H1 (cell line): Measurements from ENCODE around the gene HDLBP. TPM values are rescaled to one million over a fixed set of nuclear protein-coding genes. Genes with fewer than 3 reads are reported as not detected.

Experiments
- CTCF ChIA-PET: fragments of 300-600 bp; sonication (Branson Sonifier 250); formaldehyde crosslinking; loops from one replicate; lab custom pipeline; 2021; ENCODE audit not compliant: partially characterized antibody; lab: Charles Lee
- POLR2A ChIA-PET: fragments of 300-600 bp; sonication (Branson Sonifier 250); formaldehyde crosslinking; loops from one replicate; lab custom pipeline; 2021; ENCODE audit warnings: inconsistent platforms; ENCODE audit not compliant: partially characterized antibody; lab: Charles Lee
- DNase-seq, 2 experiments: peaks; one replicate each; pipeline versions ENCODE4 v3.0.0 to v3.0.0-alpha.2; 2010 to 2022; ENCODE audit warnings: low spot score in 2 of 2, low read depth in 1 of 2, mixed read lengths in 1 of 2
- FAIRE-seq: peaks from 2 replicates; lab custom pipeline; 2011; peaks lifted over from hg19 to GRCh38; lab: Jason Lieb, UNC
- H2AFZ ChIP-seq: 2 replicates; pipeline ENCODE4 v1.8.1; 2012; ENCODE audit warnings: low read length, inconsistent platforms
- H2AK5ac ChIP-seq: 2 replicates; pipeline ENCODE4 v1.6.1; 2013; ENCODE audit warnings: low read depth, low read length
- H2BK120ac ChIP-seq: replicated peaks from 2 replicates; pipeline ENCODE3; 2013; ENCODE audit warnings: low read depth, low read length, inconsistent platforms
- H2BK12ac ChIP-seq: 2 replicates; pipeline ENCODE4 v1.6.1; 2013; ENCODE audit warnings: low read depth, low read length
- H2BK15ac ChIP-seq: 2 replicates; pipeline ENCODE4 v1.6.1; 2013; ENCODE audit warnings: low read length
- H2BK20ac ChIP-seq: 2 replicates; pipeline ENCODE4 v1.6.1; 2013; ENCODE audit warnings: low read length
- H2BK5ac ChIP-seq: 2 replicates; pipeline ENCODE4 v1.6.1; 2013; ENCODE audit warnings: low read depth, low read length
- H3K14ac ChIP-seq: 2 replicates; pipeline ENCODE4 v1.6.1; 2013; ENCODE audit warnings: inconsistent platforms; ENCODE audit not compliant: insufficient read length
- H3K18ac ChIP-seq: 2 replicates; pipeline ENCODE4 v1.6.1; 2013; ENCODE audit warnings: low read length; ENCODE audit errors: extremely low read depth
- H3K23ac ChIP-seq: 2 replicates; pipeline ENCODE4 v1.6.1; 2013; ENCODE audit warnings: inconsistent platforms; ENCODE audit not compliant: insufficient read length
- H3K23me2 ChIP-seq: 2 replicates; pipeline ENCODE4 v1.6.1; 2013; ENCODE audit warnings: low read depth, low read length
- H3K27ac ChIP-seq: 2 replicates; pipeline ENCODE4 v1.6.1; 2011; ENCODE audit warnings: low read depth, low read length, inconsistent platforms
- H3K27me3 ChIP-seq, 4 experiments: replicated peaks in 1 of 4; 1 replicate in 1 of 4; 2 replicates in 3 of 4; pipeline versions ENCODE4 v1.6.1 to v1.8.1; 2011 to 2013; ENCODE audit warnings: low read length in 3 of 4, mild to moderate bottlenecking in 3 of 4, inconsistent platforms in 2 of 4, mixed read lengths in 2 of 4, moderate library complexity in 1 of 4; ENCODE audit not compliant: control insufficient read depth in 3 of 4, insufficient read depth in 3 of 4; ENCODE audit errors: extremely low read depth in 1 of 4
- H3K36me3 ChIP-seq, 4 experiments: 2 replicates each; pipeline versions ENCODE4 v1.6.1 to v1.8.1; 2011 to 2013; ENCODE audit warnings: mild to moderate bottlenecking in 4 of 4, low read length in 3 of 4, moderate library complexity in 2 of 4, control low read depth in 1 of 4, inconsistent platforms in 1 of 4; ENCODE audit not compliant: insufficient read depth in 4 of 4, control insufficient read depth in 2 of 4
- H3K4ac ChIP-seq: replicated peaks from 2 replicates; pipeline ENCODE3; 2013; ENCODE audit warnings: low read length, low read depth, mixed read lengths, inconsistent platforms; ENCODE audit not compliant: insufficient read length
- H3K4me1 ChIP-seq, 4 experiments: replicated peaks in 1 of 4; 1 replicate in 1 of 4; 2 replicates in 3 of 4; pipeline versions ENCODE4 v1.6.1 to v1.8.1; 2011 to 2013; ENCODE audit warnings: low read length in 3 of 4, inconsistent platforms in 2 of 4, mixed read lengths in 1 of 4; ENCODE audit not compliant: insufficient read depth in 4 of 4, control insufficient read depth in 3 of 4
- H3K4me2 ChIP-seq, 2 experiments: 2 replicates each; pipeline versions ENCODE4 v1.6.1 to v1.8.1; 2011 to 2013; ENCODE audit warnings: low read depth in 2 of 2, low read length in 2 of 2, control low read depth in 1 of 2, inconsistent platforms in 1 of 2, mild to moderate bottlenecking in 1 of 2; ENCODE audit not compliant: insufficient read depth in 1 of 2
- H3K4me3 ChIP-seq, 4 experiments: fragments of 200-600, 300-600 bp in 1 of 4; sonication (generic), shearing (Covaris generic), sonication (Bioruptor Twin) in 1 of 4; 2 replicates each; pipeline versions ENCODE4 v1.5.1 to v1.8.1; 2011 to 2016; ENCODE audit warnings: low read length in 4 of 4, low read depth in 3 of 4, control low read depth in 2 of 4, inconsistent platforms in 2 of 4, mild to moderate bottlenecking in 2 of 4, mixed read lengths in 1 of 4, moderate library complexity in 1 of 4; ENCODE audit not compliant: insufficient read depth in 2 of 4; ENCODE audit errors: extremely low read depth in 1 of 4
- H3K56ac ChIP-seq: replicated peaks from 2 replicates; pipeline ENCODE3; 2013; ENCODE audit warnings: low read depth, mild to moderate bottlenecking, mixed read lengths, low read length, inconsistent platforms; ENCODE audit not compliant: insufficient read length
- H3K79me1 ChIP-seq: 2 replicates; pipeline ENCODE4 v1.6.1; 2013; ENCODE audit warnings: low read depth, low read length, control low read depth
- H3K79me2 ChIP-seq, 2 experiments: 2 replicates each; pipeline versions ENCODE4 v1.6.1 to v1.8.1; 2012 to 2013; ENCODE audit warnings: low read length in 2 of 2, mild to moderate bottlenecking in 2 of 2, inconsistent platforms in 1 of 2; ENCODE audit not compliant: insufficient read depth in 2 of 2, control insufficient read depth in 1 of 2
- H3K9ac ChIP-seq, 4 experiments: replicated peaks in 1 of 4; 1 replicate in 1 of 4; 2 replicates in 3 of 4; pipeline versions ENCODE4 v1.6.1 to v1.8.1; 2011 to 2013; ENCODE audit warnings: low read depth in 3 of 4, low read length in 3 of 4, control low read depth in 2 of 4, mild to moderate bottlenecking in 2 of 4, moderate library complexity in 2 of 4, inconsistent platforms in 1 of 4; ENCODE audit errors: extremely low read depth in 1 of 4
- H3K9me3 ChIP-seq, 2 experiments: 2 replicates each; pipeline versions ENCODE4 v1.6.1 to v1.8.1; 2012 to 2013; ENCODE audit warnings: mild to moderate bottlenecking in 2 of 2, moderate library complexity in 2 of 2, control low read depth in 1 of 2, inconsistent platforms in 1 of 2, low read depth in 1 of 2, low read length in 1 of 2, mixed read lengths in 1 of 2; ENCODE audit not compliant: insufficient read depth in 2 of 2
- H4K20me1 ChIP-seq, 2 experiments: replicated peaks in 1 of 2; 2 replicates each; pipeline versions ENCODE3 to v1.8.1; 2011 to 2013; ENCODE audit warnings: inconsistent platforms in 2 of 2, low read length in 2 of 2, mild to moderate bottlenecking in 1 of 2; ENCODE audit not compliant: insufficient read depth in 2 of 2, control insufficient read depth in 1 of 2
- H4K5ac ChIP-seq: 2 replicates; pipeline ENCODE4 v1.6.1; 2013; ENCODE audit warnings: low read length, low read depth, mixed read lengths, inconsistent platforms; ENCODE audit not compliant: insufficient read length
- H4K8ac ChIP-seq: 2 replicates; pipeline ENCODE4 v1.8.0; 2013; ENCODE audit warnings: mild to moderate bottlenecking, moderate library complexity, low read length, inconsistent platforms; ENCODE audit not compliant: insufficient read depth; ENCODE audit errors: extremely low read depth
- H4K91ac ChIP-seq: replicated peaks from 2 replicates; pipeline ENCODE3; 2013; ENCODE audit warnings: low read length, mixed read lengths, inconsistent platforms; ENCODE audit not compliant: insufficient read length
- CHD2 ChIP-seq: IDR thresholded peaks from 2 replicates; pipeline ENCODE4 v1.6.1; 2012; ENCODE audit warnings: low read length, improper control_type of control experiment
- CTBP2 ChIP-seq: IDR thresholded peaks from 2 replicates; pipeline ENCODE4 v1.7.0; 2011; ENCODE audit warnings: borderline replicate concordance, mild to moderate bottlenecking, moderate library complexity, mixed read lengths, low read length; ENCODE audit not compliant: insufficient read depth, insufficient read length
- CTCF ChIP-seq, 3 experiments: IDR thresholded peaks; 1 replicate in 2 of 3; 2 replicates in 1 of 3; pipeline versions ENCODE4 v1.5.1 to v1.6.1; 2011; ENCODE audit warnings: low read length in 3 of 3, mild to moderate bottlenecking in 3 of 3, inconsistent platforms in 2 of 3, low read depth in 1 of 3, moderate library complexity in 1 of 3; ENCODE audit not compliant: insufficient read depth in 1 of 3; ENCODE audit errors: control extremely low read depth in 1 of 3
- EGR1 ChIP-seq: IDR thresholded peaks from 2 replicates; pipeline ENCODE4 v1.6.1; 2011; ENCODE audit warnings: low read depth, low read length, borderline replicate concordance
- HDAC6 ChIP-seq: IDR thresholded peaks from one replicate; pipeline ENCODE4 v1.7.1; 2012; ENCODE audit warnings: low read depth, mild to moderate bottlenecking, inconsistent platforms, low read length, moderate library complexity
- JUN ChIP-seq: IDR thresholded peaks from 2 replicates; pipeline ENCODE4 v1.6.1; 2011; ENCODE audit warnings: low read depth, mild to moderate bottlenecking, improper control_type of control experiment, low read length
- KDM1A ChIP-seq: fragments of 200-600, 300-600 bp; sonication (generic); IDR thresholded peaks from 2 replicates; pipeline ENCODE4 v1.7.1; 2016; ENCODE audit warnings: mild to moderate bottlenecking, low read length, borderline replicate concordance
- KDM4A ChIP-seq: IDR thresholded peaks from one replicate; pipeline ENCODE4 v1.7.1; 2012; ENCODE audit warnings: low read depth, mild to moderate bottlenecking, moderate library complexity, low read length, inconsistent platforms; ENCODE audit not compliant: severe bottlenecking
- KDM5A ChIP-seq: fragments of 200-600 bp; IDR thresholded peaks from 2 replicates; pipeline ENCODE4 v1.7.1; 2012; ENCODE audit warnings: mild to moderate bottlenecking, low read length, inconsistent platforms, mixed read lengths
- MAFK ChIP-seq: IDR thresholded peaks from 2 replicates; pipeline ENCODE4 v1.6.1; 2012; ENCODE audit warnings: low read depth, mild to moderate bottlenecking, improper control_type of control experiment, low read length
- SP2 ChIP-seq: IDR thresholded peaks from 2 replicates; pipeline ENCODE4 v1.6.1; 2012; ENCODE audit warnings: mild to moderate bottlenecking, low read length, inconsistent platforms
- TEAD4 ChIP-seq: IDR thresholded peaks from 2 replicates; pipeline ENCODE4 v1.6.1; 2012; ENCODE audit warnings: low read depth, low read length, inconsistent platforms, mixed read lengths
- WGBS, 2 experiments: shearing (Covaris generic) in 1 of 2; methylation state at CpG; one replicate each; pipeline versions ENCODE4 v1.1.6 to v1.1.7; 2013 to 2015; ENCODE audit warnings: low lambda C conversion rate in 2 of 2, mixed read lengths in 2 of 2, inconsistent platforms in 1 of 2, low coverage in 1 of 2, missing lambda C conversion rate in 1 of 2; ENCODE audit not compliant: insufficient replicate concordance in 2 of 2, insufficient coverage in 1 of 2, insufficient read length in 1 of 2; ENCODE audit errors: extremely low coverage in 1 of 2, missing lambda C conversion rate in 1 of 2; 5-methylcytosine and 5-hydroxymethylcytosine counted together
- polyA plus RNA-seq, 7 experiments: library from polyadenylated mRNA; depleted of rRNA in 3 of 7; stranded (reverse) in 5 of 7; unstranded in 2 of 7; fragments of >200 nt in 5 of 7; fragments of 200-250 nt in 2 of 7; gene quantifications; 1 replicate in 5 of 7; 2 replicates in 1 of 7; 4 replicates in 1 of 7; pipeline versions ENCODE4 v1.2.1 to v1.2.3, GENCODE V29; 2011 to 2013; ENCODE audit warnings: missing spikeins in 2 of 7, mixed read lengths in 2 of 7
- total RNA-seq: library from RNA; stranded (reverse); fragmentation: NEBNext Ultra II Directional; extraction: Animal tissue kit (Norgen Biotek cat#: 25700); gene quantifications from 2 replicates; pipeline ENCODE4 v1.2.1, GENCODE V29; 2021

Gene HDLBP
- total and polyA plus RNA-seq, 2 of the 8 experiments (the other 6 are each of a cell fraction or from before 2014, with no cell fraction given): 185 to 360 TPM

- Histone ChIP-seq H3K27me3 (no peaks in the 10 kb centered on the region), H3K4me1 (no peaks in the 10 kb centered on the region), H3K27ac (no peak overlapping the region), H3K79me1 (peaks cover 3% of the 10 kb centered on the region; the same call in 1 of the 2 replicates), H3K18ac (no peak overlapping the region), H3K9ac (no peak overlapping the region), H4K5ac (no peak overlapping the region), H3K4me3 (no peak overlapping the region), H3K23ac (no peak overlapping the region), H2BK12ac (no peak overlapping the region), H4K20me1 (peaks cover 27 to 37% of the 10 kb centered on the region in 2 experiments), H2AK5ac (no peak overlapping the region), H2BK5ac (no peak overlapping the region), H3K56ac (no peak overlapping the region), H2BK15ac (no peak overlapping the region), H2BK120ac (no peak overlapping the region), H2AFZ (no peak overlapping the region), H3K23me2 (no peaks in the 10 kb centered on the region), H3K14ac (no peak overlapping the region), H3K4ac (no peak overlapping the region), H3K36me3 (peaks cover 24 to 59% (median 53%) of the 10 kb centered on the region in 4 experiments), H3K4me2 (no peak overlapping the region), H2BK20ac (no peak overlapping the region), H3K79me2 (no peaks in the 10 kb centered on the region), H4K8ac (0 out of 2 replicates have a peak overlapping the region, but pooled peaks have one; percentile 9), H3K9me3 (no peaks in the 10 kb centered on the region), H4K91ac (no peak overlapping the region)
- TF ChIP-seq CHD2: no peak
- TF ChIP-seq CTCF (IDR thresholded peaks at IDR 0.05; ENCODE audit: control extremely low read depth in 1 of 3, insufficient read depth in 1 of 3, low read depth in 1 of 3, low read length in 3 of 3): no peak
- no peak for TF ChIP-seq EGR1
- TF ChIP-seq TEAD4: no peak
- TF ChIP-seq KDM1A: no peak
- no peak for TF ChIP-seq JUN
- TF ChIP-seq SP2: no peak
- no peak for TF ChIP-seq CTBP2
- no peak for TF ChIP-seq KDM5A
- TF ChIP-seq HDAC6: no peak
- no peak for TF ChIP-seq MAFK
- no peak for TF ChIP-seq KDM4A
- ChIA-PET POLR2A (no interaction called here), CTCF (no interaction called here)
- FAIRE-seq (no peak), DNase-seq (no peak)
- 91% methylated on average over 19 of the region's 19 CpGs; no CpG with 5 or more reads in 1 of the 2 experiments for WGBS, 2 experiments
Observed at GRCh38 chr2:241230435-241230834, 85.0 kb downstream of the HDLBP start.
